A549 treated with Hydrocortisone at 1 μM for 4 hours (cell line): ENCODE measurements around the gene TTI1. TPM values are rescaled to one million over a fixed set of nuclear protein-coding genes. Genes with fewer than 3 reads are reported as not detected.

ENCODE experiments used
- total RNA-seq: library from RNA; stranded (reverse); fragments of 200-300 nt; extraction: Qiagen RNA extraction; gene quantifications from 5 replicates; pipeline ENCODE4 v1.2.3, GENCODE V29; 2022

Gene TTI1
- total RNA-seq, result 21.0 to 25.0 TPM (median 22.3 TPM) in 5 replicates

GRCh38 chr20:38033330-38034107 is at the start of gene TTI1, which contains the start of gene RPRD1B:
Gene TTI1 (minus strand): TSS chr20:38033456. CDS start chr20:38013816, 19,640 bp downstream.
Gene RPRD1B (plus strand): TSS chr20:38033746. CDS start chr20:38033948, 202 bp downstream.

Other genes starting within 250 kb of the TTI1 start
- gene VSTM2L, start 130.3 kb downstream of the TTI1 start, total RNA-seq, result 18.5 to 30.4 TPM (median 21.4 TPM) in 5 replicates
- gene RPRD1B, start 290 bp upstream of the TTI1 start, total RNA-seq, result 29.9 to 30.8 TPM (median 30.2 TPM) in 5 replicates
- gene TGM2, start 131.8 kb upstream of the TTI1 start, total RNA-seq, result 336 to 542 TPM (median 501 TPM) in 5 replicates
- gene KIAA1755, start 227.3 kb upstream of the TTI1 start, total RNA-seq, result 0.08 to 0.23 TPM (median 0.15 TPM) in 5 replicates